GM23248 (cell line): ENCODE results near the gene FARP1.

Experiments
- EZH2 ChIP-seq: fragments of 200-600 bp; sonication (generic); IDR thresholded peaks from 2 replicates; pipeline ENCODE4 v1.6.1; 2018; ENCODE audit warnings: antibody characterized with exemption, mild to moderate bottlenecking; ENCODE audit not compliant: insufficient read depth, poor library complexity, severe bottlenecking
- EZH2phosphoT487 ChIP-seq: fragments of 200-600 bp; sonication (generic); IDR thresholded peaks from 2 replicates; pipeline ENCODE4 v1.6.1; 2018; ENCODE audit warnings: antibody characterized with exemption, moderate library complexity, mild to moderate bottlenecking, low read depth; ENCODE audit not compliant: insufficient read depth

DNA sequence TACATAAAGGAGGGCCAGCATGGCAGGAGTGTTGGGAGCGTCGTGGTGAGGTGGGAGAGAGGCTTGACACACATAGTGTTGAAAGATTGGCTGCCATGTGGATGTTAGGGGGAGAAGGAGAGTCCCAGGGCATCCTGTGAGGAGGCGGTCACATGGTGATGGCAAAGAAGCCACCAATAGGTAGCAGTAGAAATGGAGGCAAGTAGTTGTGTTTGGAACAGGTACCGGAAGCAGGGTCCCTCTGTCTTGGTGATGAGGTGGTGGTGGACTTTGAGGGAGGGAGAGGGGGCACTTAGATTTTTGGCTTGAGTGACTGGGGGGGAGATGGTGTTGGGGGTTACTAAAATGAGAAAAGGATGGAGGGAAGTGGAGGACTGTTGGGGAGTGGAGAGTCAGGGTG is 227.4 kb downstream of the FARP1 start:
- TF ChIP-seq EZH2phosphoT487, result no peak
- TF ChIP-seq EZH2, result no peak
